Stimulated activated CD4-positive, alpha-beta T cell treated with anti-CD3 and anti-CD28 coated beads, TNF-alpha, amount 100 ng/mL, for 4 hours (primary cell): ENCODE results near the gene SURF1.
A peak's percentile ranks its signal among the peaks of the same experiment; 100 is the strongest.

ENCODE experiments used
- DNase-seq, 3 experiments: peaks; one replicate each; pipeline ENCODE4 v3.0.0-alpha.2; 2020; ENCODE audit warnings: low read depth in 3 of 3

SURF1 gene

GRCh38 chr9:133361507-133362092 is 5.3 kb upstream of the SURF1 start:
- DNase-seq = no peak

GRCh38 chr9:133360400-133361393 is 4.4 kb upstream of the SURF1 start:
- DNase-seq = no peak

- DNase-seq = no peak
These were observed 3.3 kb upstream of the SURF1 start for GRCh38 chr9:133359399-133360175.

DNA sequence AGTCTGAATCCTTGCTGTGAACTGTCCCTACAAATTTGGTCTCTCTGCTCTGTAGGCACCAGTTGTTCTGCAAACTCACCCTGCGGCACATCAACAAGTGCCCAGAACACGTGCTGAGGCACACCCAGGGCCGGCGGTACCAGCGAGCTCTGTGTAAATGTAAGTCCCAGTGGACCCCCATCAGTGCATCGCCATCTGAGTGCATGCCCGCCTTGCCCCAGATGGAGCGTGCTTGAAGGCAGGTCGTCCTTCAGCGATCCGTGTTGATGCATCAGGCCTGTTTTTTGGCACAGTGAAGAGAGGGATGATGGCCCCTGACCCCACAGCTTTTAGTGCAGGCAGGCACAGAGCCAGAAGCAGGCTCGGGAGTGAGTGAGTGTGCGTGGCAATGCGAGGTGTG is 1.4 kb upstream of the SURF1 start:
- DNase-seq = no peak

DNA sequence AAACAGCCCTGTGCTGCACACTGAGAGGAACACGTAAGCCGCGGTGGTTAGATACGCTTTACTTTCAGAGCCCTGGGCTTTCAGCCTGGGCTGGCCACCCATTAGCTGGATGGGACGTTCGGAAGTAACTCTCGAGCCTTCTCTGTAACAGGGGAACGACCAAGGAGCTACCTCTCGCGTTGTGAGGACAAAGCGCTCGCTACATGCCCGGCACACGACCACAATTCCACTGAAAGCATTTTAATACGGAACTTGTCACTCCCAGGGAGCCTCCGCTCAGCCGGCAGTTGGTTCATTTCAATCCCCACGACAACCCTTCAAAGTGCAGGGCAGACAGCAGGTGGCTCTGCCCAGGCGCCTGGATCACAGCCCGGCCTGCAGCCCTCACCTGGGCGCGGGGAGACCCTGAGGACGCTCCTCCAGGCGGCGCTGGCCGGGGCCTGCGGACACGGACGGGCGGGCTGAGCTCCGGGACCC is 368 bp downstream of the SURF1 start:
- no peak for DNase-seq

- DNase-seq = no peak
These were observed 1.5 kb downstream of the SURF1 start for GRCh38 chr9:133354766-133355165.

DNA sequence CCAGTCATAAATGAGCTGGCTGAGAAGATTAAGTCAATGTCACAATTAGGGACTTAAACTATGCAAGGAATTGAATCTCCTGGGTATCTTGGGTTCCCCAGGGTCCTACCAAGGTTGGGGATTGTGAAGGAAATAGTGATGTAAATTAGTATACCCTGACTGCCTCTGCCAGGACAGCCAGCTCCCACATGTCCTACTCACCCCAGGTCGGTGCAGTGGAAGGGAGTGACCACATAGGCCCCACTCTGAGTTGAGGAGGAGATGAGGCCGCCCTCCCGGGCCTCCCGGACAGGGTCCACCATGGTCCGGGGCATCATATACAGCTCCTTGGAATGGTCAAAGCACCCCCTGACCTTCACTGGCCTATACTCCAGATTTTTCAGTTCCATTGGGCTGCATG is 2.7 kb downstream of the SURF1 start:
- DNase-seq = no peak

DNA sequence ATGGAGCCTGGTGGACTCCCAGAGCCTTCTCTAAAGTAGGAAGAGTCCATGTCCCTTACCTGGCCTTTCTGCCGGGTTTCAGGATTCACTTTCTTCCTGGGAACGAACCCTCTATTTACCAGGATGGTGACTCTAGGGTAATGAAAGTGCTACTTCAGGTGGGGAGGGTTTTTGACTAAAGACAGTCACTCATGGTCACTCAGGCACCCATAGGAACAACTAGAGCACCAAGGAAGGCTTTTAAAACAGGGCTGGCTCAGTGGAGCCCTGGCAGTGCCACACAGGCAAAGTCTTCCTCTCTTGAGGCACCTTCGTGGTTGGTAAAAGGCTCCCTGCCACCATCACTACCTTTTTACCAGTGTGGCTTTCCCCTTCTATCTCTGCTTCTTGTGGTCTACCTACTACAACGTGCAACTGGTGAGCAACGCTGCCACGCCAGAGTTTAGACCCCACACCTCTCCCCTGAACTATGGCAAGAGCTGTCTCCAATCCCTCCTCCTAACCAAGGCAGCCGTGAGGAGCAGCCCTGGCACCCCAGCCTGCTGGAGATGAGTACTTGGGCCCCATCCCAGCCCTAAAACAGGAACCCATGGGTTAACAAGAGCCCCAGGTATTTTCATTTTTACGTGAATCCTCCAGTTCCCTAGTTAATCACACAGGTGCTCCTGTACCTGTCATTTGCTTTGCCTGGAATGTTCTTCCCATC is 3.5 kb downstream of the SURF1 start:
- no peak for DNase-seq

- no peak for DNase-seq
These were observed 4.2 kb downstream of the SURF1 start for GRCh38 chr9:133351908-133352634.

DNA sequence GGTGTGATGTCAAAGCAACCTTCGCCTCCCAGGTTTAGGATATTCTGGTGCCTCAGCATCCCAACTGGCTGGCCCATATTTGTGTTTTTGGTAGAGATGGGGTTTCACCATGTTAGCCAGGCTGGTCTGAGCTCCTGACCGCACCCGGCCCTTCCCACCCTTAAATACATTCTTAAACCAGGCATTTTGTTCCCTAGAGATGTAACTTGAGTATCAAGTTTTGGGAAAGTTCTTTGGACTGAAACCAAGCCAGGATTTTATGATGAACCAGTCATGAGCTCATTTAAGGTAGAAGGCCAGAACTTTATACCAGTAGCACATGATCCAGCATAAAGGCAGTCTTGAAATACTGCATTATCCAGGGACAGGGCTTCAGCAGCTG is 4.8 kb downstream of the SURF1 start:
- no peak for DNase-seq

DNA sequence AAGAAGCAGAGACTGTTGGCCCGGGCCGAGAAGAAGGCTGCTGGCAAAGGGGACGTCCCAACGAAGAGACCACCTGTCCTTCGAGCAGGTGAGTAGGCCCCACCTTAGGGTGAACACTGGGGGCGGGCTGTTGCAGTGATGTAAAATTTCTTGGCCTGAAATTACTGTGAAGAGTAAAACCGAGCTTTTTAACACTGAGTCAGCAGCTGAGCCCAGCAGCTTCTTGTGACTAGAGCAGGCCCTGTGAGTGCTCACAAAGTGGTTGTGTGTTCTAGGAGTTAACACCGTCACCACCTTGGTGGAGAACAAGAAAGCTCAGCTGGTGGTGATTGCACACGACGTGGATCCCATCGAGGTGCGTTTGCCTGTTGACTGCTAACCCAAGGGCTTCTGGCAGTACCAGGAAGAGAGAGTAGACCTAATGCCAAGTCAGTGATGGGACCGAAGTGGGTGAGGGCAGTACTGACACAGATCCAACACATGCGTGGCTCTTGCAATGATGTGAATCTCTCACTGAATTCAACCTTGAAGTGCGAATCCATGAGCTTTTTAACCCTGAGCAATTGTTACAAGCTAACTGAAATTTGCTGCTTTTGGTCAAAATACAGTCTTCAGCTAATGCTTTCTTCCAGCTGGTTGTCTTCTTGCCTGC is 6.2 kb downstream of the SURF1 start:
- DNase-seq = no peak

DNA sequence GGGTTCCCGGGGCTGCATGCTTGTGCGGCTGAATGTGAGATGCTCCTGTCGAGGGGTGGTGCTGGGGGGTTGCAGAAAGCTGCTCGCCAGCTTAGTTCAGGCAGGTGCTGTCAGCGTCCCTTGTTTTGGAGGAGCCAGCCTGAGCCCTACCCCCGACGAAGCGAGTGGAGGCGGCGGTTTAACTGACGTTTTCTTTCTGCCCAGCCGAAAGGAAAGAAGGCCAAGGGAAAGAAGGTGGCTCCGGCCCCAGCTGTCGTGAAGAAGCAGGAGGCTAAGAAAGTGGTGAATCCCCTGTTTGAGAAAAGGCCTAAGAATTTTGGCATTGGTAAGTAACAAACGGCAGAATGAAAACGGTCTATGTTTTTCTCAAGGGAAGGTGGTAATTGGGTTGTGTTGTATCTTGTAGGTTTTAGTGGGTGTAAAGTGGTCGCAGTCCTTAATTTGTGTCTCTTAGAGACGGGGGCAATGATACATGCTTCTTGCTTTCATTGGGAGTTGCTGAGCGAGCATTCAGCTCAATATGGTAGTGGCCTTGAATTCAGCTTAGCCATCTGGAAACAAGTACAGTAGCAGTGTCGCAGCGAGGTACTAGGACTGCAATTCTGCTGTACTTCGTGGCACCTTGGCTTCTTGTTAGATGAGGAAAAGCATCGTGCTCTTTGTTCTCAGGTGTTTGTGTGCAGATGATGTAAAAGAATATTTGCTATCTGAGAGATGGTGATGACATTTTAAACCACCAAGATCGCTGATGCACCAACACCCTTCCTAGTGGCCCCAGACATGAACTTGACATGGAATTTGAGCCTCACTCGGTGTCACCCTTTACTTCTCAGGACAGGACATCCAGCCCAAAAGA is 7.3 kb downstream of the SURF1 start:
- no peak for DNase-seq

DNA sequence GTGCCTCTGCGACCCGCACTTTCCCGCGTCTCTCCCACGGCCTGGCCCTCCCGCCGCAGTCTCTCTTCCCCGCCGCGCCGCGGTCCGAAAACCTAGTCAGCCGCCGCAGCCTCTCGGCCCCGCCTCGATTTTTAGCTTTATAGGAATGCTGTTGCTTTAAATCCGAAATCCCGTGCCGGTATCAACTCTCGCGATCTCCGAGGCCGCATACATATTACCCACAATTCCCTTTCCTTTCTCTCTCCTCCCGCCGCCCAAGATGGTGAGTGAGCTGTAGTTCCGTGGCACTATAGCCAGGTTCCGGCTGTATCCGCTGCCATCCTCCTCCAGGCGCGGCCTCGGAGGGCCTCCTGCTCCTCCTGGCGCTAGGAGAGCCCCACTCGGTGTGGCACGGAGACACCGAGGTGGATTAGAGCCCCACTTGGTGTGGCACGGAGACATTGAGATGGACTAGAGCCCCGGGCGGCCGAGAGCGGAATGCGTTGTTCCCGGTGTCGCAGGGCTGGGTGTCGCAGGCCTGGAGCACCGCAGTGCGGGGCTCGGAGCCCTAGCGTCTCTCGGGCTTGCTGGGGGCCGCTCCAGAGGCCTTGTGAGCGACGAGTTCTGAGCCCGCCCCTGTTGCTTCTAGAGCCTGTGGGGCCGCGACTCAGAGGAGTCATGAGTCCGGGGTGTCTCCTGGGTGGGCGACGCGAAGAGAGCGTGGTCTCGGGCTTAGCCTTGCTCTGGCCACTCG is 8.1 kb downstream of the SURF1 start, which contains the start of the genes MED22 and RPL7A:
Gene MED22, minus strand, starts transcription at position 147 of the 733 bp plus-strand sequence. CDS start 1,469 bp downstream, outside the sequence.
Gene RPL7A, plus strand, starts transcription at position 234 of the 733 bp plus-strand sequence. Its CDS starts 26 bp downstream, at position 260.
- DNase-seq = peak; percentile 83 to 88 (median 85)

- DNase-seq = peak in 1 of 3 experiments; percentile 24
These were observed 8.7 kb downstream of the SURF1 start for GRCh38 chr9:133347515-133347984.

GRCh38 chr9:133346021-133346785 is 10.1 kb downstream of the SURF1 start:
- DNase-seq = no peak

- no peak for DNase-seq
These were observed 10.7 kb downstream of the SURF1 start for GRCh38 chr9:133345596-133345995.

GRCh38 chr9:133344979-133345378 is 11.3 kb downstream of the SURF1 start:
- no peak for DNase-seq

DNA sequence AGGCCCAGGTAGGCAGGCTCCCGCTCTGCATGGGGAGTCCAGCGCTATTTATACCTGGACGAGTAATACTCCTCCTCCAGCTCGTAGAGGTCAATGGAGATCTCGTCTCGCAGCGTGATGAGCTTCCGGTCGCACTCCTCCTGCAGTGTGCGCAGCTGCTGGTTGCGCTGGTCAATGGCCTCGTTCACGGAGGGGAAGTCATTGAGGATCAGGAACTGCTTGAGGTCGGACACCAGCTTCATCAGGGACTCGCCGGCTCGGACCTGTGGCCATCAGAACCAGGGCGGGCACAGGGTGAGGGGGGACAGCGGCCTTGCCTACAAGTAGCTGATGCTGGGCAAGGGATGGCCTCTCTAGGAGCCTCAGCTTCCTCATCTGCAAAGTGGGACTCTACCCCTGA is 12.2 kb downstream of the SURF1 start:
- no peak for DNase-seq
